MM.1S (cell line): ENCODE results near the gene IFI30.

Source experiments
- CTCF ChIP-seq: fragments of 300-600 bp; sonication (generic); IDR thresholded peaks from 2 replicates; pipeline ENCODE4 v1.5.1; 2016; ENCODE audit warnings: antibody characterized with exemption, low read length, mixed read lengths
- EZH2 ChIP-seq: fragments of 300-600 bp; sonication (generic); optimal IDR thresholded peaks from 2 replicates; pipeline ENCODE3; 2017; ENCODE audit warnings: low read depth, mild to moderate bottlenecking, antibody characterized with exemption, low read length, mixed read lengths

- TF ChIP-seq CTCF (no peak), EZH2 (no peak)
Observed at GRCh38 chr19:18126097-18126496, 47.5 kb upstream of the IFI30 start.
